Neural progenitor cell (in vitro differentiated cells): ENCODE measurements around the gene COL26A1. TPM values are rescaled to one million over a fixed set of nuclear protein-coding genes. Genes with fewer than 3 reads are reported as not detected.

ENCODE experiments used
- DNase-seq: peaks from one replicate; pipeline ENCODE4 v3.0.0-alpha.2; 2016; ENCODE audit warnings: low spot score
- H2AFZ ChIP-seq: fragments of 200-600 bp; sonication (generic); replicated peaks from 2 replicates; pipeline ENCODE4 v1.6.1; 2016; ENCODE audit warnings: antibody characterized with exemption
- H3F3A ChIP-seq: fragments of 200-600 bp; sonication (generic); 2 replicates; pipeline ENCODE4 v1.6.1; 2016; ENCODE audit warnings: antibody characterized with exemption, low read depth
- H3K27ac ChIP-seq: fragments of 200-600 bp; sonication (generic); 2 replicates; pipeline ENCODE4 v1.5.1; 2016; ENCODE audit warnings: mild to moderate bottlenecking
- H3K27me3 ChIP-seq: fragments of 200-600 bp; sonication (generic); 2 replicates; pipeline ENCODE4 v1.6.1; 2016; ENCODE audit warnings: mild to moderate bottlenecking, moderate library complexity
- H3K36me3 ChIP-seq: fragments of 200-600 bp; sonication (generic); 2 replicates; pipeline ENCODE4 v1.5.1; 2016
- H3K4me1 ChIP-seq: fragments of 200-600 bp; sonication (generic); 2 replicates; pipeline ENCODE4 v1.6.1; 2016; ENCODE audit warnings: mixed run types
- H3K4me2 ChIP-seq: fragments of 200-600 bp; sonication (generic); 2 replicates; pipeline ENCODE4 v1.6.1; 2016
- H3K4me3 ChIP-seq: fragments of 200-600 bp; sonication (generic); 2 replicates; pipeline ENCODE4 v1.5.1; 2016
- H3K79me2 ChIP-seq: fragments of 200-600 bp; sonication (generic); 2 replicates; pipeline ENCODE4 v1.6.1; 2016; ENCODE audit warnings: low read depth
- H3K9ac ChIP-seq: fragments of 200-600 bp; sonication (generic); 2 replicates; pipeline ENCODE4 v1.6.1; 2016
- H3K9me3 ChIP-seq: fragments of 200-600 bp; sonication (generic); 2 replicates; pipeline ENCODE4 v1.5.1; 2016; ENCODE audit warnings: low read depth
- H4K20me1 ChIP-seq: fragments of 200-600 bp; sonication (generic); 2 replicates; pipeline ENCODE4 v1.6.1; 2016; ENCODE audit warnings: low read depth
- H3K27ac Mint-ChIP-seq: 3 replicates; pipeline ENCODE4 v1.8.0; 2021; ENCODE audit warnings: mixed read lengths
- H3K27me3 Mint-ChIP-seq: 2 replicates; pipeline ENCODE4 v1.8.0; 2022; ENCODE audit warnings: low read depth, mild to moderate bottlenecking, inconsistent platforms, moderate library complexity, mixed read lengths; ENCODE audit not compliant: insufficient read depth
- H3K36me3 Mint-ChIP-seq: 3 replicates; pipeline ENCODE4 v1.8.0; 2021; ENCODE audit warnings: mixed read lengths
- H3K4me1 Mint-ChIP-seq: 3 replicates; pipeline ENCODE4 v1.8.0; 2021; ENCODE audit warnings: mixed read lengths
- H3K4me3 Mint-ChIP-seq: 3 replicates; pipeline ENCODE4 v1.8.0; 2021; ENCODE audit warnings: mild to moderate bottlenecking, moderate library complexity, mixed read lengths
- H3K9me3 Mint-ChIP-seq: 3 replicates; pipeline ENCODE4 v1.8.0; 2020; ENCODE audit warnings: mixed read lengths
- CTCF ChIP-seq: fragments of 200-600 bp; sonication (generic); IDR thresholded peaks from 2 replicates; pipeline ENCODE4 v1.5.1; 2017; ENCODE audit warnings: antibody characterized with exemption, mild to moderate bottlenecking
- EZH2 ChIP-seq: fragments of 200-600 bp; sonication (generic); IDR thresholded peaks from 2 replicates; pipeline ENCODE4 v1.6.1; 2017; ENCODE audit warnings: antibody characterized with exemption, mild to moderate bottlenecking, moderate library complexity
- EZH2phosphoT487 ChIP-seq: fragments of 200-600 bp; sonication (generic); IDR thresholded peaks from 2 replicates; pipeline ENCODE4 v1.6.1; 2017; ENCODE audit warnings: antibody characterized with exemption
- total RNA-seq: library from RNA; depleted of rRNA; stranded (reverse); fragments of >200 nt; gene quantifications from 2 replicates; pipeline ENCODE4 v1.2.3, GENCODE V29; 2015; ENCODE audit warnings: low replicate concordance

The COL26A1 gene
- total RNA-seq, 1 donor from 2014 or later: 26.7 TPM

GRCh38 chr7:101391991-101392390 is 29.3 kb downstream of the COL26A1 start:
- Histone ChIP-seq H3K79me2 (peaks cover 26% of the 10 kb centered on the region), H3K4me2 (peak overlapping the region; percentile 42), H3K27ac (peak overlapping the region; percentile 56), H3K27me3 (no peaks in the 10 kb centered on the region), H3K4me3 (no peak overlapping the region), H3K36me3 (no peaks in the 10 kb centered on the region), H4K20me1 (peaks cover 3% of the 10 kb centered on the region), H3K9me3 (no peaks in the 10 kb centered on the region), H3K4me1 (peaks cover 33% of the 10 kb centered on the region), H3K9ac (no peak overlapping the region), H3F3A (peaks cover 46% of the 10 kb centered on the region), H2AFZ (no peak overlapping the region)
- peaks cover 61% of the 10 kb centered on the region for H3K4me1 Mint-ChIP-seq
- TF ChIP-seq EZH2: no peak
- no peak for TF ChIP-seq CTCF
- TF ChIP-seq EZH2phosphoT487: no peak
- peak overlapping the region; percentile 95 for H3K27ac Mint-ChIP-seq
- H3K27me3 Mint-ChIP-seq: peaks cover 2% of the 10 kb centered on the region
- no peak for DNase-seq
- peak overlapping the region; percentile 3 for H3K4me3 Mint-ChIP-seq
- no peaks in the 10 kb centered on the region for H3K36me3 Mint-ChIP-seq
- no peaks in the 10 kb centered on the region for H3K9me3 Mint-ChIP-seq

- no peak overlapping the region for H3K27ac ChIP-seq
- H3K36me3 ChIP-seq: no peaks in the 10 kb centered on the region
- H3K27ac Mint-ChIP-seq: no peak overlapping the region
- no peak overlapping the region for H3K4me3 Mint-ChIP-seq
- H3K27me3 ChIP-seq: no peaks in the 10 kb centered on the region
- DNase-seq: no peak
- H3K27me3 Mint-ChIP-seq: peaks cover 5% of the 10 kb centered on the region
- H4K20me1 ChIP-seq: peaks cover 3% of the 10 kb centered on the region
- H3K4me2 ChIP-seq: no peak overlapping the region
- H3F3A ChIP-seq: peaks cover 53% of the 10 kb centered on the region
- H3K4me1 ChIP-seq: peaks cover 34% of the 10 kb centered on the region
- H3K4me3 ChIP-seq: no peak overlapping the region
- H3K4me1 Mint-ChIP-seq: peaks cover 68% of the 10 kb centered on the region
- no peaks in the 10 kb centered on the region for H3K9me3 ChIP-seq
- no peak for TF ChIP-seq CTCF
- TF ChIP-seq EZH2: no peak
- no peak for TF ChIP-seq EZH2phosphoT487
- H3K36me3 Mint-ChIP-seq: peaks cover 2% of the 10 kb centered on the region
- H3K9me3 Mint-ChIP-seq: no peaks in the 10 kb centered on the region
- no peak overlapping the region for H3K9ac ChIP-seq
- H2AFZ ChIP-seq: no peak overlapping the region
- peaks cover 40% of the 10 kb centered on the region for H3K79me2 ChIP-seq
Observed at GRCh38 chr7:101393865-101394264, 31.2 kb downstream of the COL26A1 start.

- Histone ChIP-seq H3K4me2 (peak overlapping the region; percentile 54), H3K9me3 (no peaks in the 10 kb centered on the region), H4K20me1 (peaks cover 3% of the 10 kb centered on the region), H3F3A (peaks cover 50% of the 10 kb centered on the region), H3K9ac (no peak overlapping the region), H3K36me3 (no peaks in the 10 kb centered on the region), H3K4me3 (no peak overlapping the region), H3K79me2 (peaks cover 34% of the 10 kb centered on the region), H3K4me1 (peaks cover 37% of the 10 kb centered on the region), H2AFZ (peak overlapping the region; percentile 31), H3K27me3 (no peaks in the 10 kb centered on the region), H3K27ac (peak overlapping the region; percentile 49)
- H3K36me3 Mint-ChIP-seq: peaks cover 2% of the 10 kb centered on the region
- H3K9me3 Mint-ChIP-seq: no peaks in the 10 kb centered on the region
- peaks cover 67% of the 10 kb centered on the region for H3K4me1 Mint-ChIP-seq
- DNase-seq: no peak
- peaks cover 5% of the 10 kb centered on the region for H3K27me3 Mint-ChIP-seq
- peak overlapping the region; percentile 14 for H3K4me3 Mint-ChIP-seq
- peak overlapping the region; percentile 83 for H3K27ac Mint-ChIP-seq
- TF ChIP-seq CTCF (no peak), EZH2 (no peak), EZH2phosphoT487 (no peak)
Observed at GRCh38 chr7:101395376-101395775, 32.7 kb downstream of the COL26A1 start.
